NCI-H1105 (cell line): ENCODE measurements around the gene FHOD3.

Experiments used
- DNase-seq: peaks from one replicate; lab custom pipeline; 2025; lab: John Stamatoyannopoulos, UW

Gene FHOD3

DNA sequence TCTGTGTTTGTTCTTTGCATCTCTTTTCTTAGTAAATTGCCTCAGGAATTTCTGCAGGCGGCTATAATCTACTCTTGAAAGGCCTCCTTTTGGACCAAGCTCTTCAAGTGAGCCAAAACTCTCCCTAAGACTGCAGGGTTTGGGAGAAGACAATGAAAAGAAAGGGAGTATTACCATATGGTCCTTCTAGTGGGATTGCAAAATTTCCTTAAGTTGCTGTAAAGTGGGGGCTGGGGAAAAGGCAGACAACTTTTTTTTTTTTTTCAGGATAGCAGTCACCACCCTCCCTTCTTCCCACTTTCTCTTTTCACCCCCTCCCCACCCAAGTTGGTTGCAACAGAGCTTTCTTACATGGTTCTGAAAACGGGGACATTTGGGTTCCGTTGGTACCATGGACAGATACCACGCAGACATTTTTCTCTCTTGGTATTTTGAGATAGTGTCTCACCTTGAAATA, 183.7 kb downstream of the FHOD3 start:
- DNase-seq = no peak

DNA sequence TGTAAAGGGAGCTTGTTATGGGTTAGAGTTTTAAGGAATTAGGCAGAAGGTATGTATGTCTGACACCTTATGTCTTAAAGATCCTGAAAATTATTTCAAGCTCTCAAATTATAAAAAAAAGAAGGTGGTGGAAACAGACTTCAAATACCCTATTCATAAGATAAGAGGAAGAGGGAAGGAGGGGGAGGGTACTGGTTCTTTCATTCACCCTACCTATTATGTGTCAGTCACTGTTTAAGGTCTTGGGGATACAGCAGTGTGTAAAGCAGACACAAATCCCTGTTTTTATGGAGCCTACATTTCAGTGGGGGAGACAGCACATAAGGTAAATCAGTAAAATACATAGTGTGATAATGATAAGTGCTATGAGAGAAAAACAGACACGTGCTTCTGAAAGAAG, 184.4 kb downstream of the FHOD3 start:
- no peak for DNase-seq

DNA sequence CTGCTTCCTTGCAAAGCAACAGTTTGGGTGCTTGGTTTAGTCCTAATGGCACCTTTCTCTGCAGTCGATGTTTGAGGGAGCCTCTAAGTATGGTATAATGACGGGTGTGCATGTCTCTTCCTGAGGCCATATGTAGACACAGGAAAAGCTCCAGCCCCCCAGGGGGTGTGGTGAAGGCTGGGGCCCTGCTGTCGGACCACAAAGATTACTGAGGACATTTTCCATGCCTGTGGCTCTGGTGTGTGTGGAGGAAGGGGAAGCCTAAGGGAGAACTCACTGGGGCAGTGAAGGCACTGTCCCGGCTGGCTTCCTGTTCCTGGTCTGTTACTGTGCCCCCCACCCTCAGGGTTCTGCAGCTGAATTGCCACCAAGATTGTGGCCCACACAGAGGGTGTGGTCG, 187.1 kb downstream of the FHOD3 start:
- no peak for DNase-seq

DNA sequence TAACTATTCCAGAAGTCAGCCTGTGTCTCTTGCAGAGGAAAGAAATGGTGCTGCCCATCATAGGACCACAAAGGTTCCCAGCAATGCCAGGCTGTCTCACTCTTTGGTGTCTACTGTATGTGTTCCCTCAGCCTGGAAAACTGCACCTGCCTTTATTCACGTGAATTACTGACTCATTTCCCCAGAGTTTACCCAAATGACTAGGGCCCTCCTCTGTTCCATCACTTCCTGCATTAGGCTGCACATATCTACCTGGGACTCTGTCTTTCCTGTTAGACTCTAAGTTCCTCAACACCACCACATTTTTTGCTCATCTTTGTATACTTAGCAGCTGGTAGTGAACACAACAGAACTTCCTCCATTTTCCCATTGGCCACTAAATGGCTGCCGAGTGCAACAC, 188.3 kb downstream of the FHOD3 start:
- no peak for DNase-seq

DNA sequence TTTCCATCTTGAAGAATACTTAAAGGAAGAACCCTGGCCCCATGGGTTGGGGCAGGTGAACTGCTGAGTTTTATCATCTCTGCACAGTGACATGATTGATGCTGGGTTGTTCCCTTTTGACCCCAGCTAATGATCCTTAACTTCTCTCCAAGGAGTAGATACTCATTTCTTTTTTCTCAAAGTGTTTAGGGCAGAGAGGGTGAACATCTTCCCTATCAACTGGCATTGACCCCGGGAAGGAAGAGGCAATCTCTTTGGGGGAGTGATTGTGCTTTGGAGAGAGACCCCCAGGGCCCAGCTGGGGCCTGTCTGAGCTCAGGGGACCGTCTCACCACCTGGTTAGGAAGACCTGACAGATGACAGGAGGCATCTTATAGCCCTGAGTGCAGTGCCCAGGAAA, 190.6 kb downstream of the FHOD3 start:
- no peak for DNase-seq

DNA sequence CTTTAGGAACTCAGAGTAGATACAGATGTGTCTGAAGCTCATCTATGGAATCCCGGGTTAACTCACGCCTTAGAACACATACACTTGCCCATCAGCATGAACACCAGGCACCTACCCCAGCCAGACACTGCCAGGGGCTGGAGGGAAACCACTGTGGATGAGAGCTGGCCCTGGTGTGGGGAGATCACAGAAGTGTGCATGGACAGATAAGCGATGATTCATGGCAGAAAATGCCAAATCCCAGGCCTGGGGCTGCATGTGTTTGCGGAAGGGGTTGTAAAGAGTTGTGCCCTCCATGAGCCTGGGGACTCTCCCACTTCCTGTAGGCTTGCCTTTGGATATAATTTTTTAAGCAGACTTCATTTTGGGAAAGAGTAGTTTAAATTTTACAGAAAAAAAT, 193.4 kb downstream of the FHOD3 start:
- no peak for DNase-seq

DNA sequence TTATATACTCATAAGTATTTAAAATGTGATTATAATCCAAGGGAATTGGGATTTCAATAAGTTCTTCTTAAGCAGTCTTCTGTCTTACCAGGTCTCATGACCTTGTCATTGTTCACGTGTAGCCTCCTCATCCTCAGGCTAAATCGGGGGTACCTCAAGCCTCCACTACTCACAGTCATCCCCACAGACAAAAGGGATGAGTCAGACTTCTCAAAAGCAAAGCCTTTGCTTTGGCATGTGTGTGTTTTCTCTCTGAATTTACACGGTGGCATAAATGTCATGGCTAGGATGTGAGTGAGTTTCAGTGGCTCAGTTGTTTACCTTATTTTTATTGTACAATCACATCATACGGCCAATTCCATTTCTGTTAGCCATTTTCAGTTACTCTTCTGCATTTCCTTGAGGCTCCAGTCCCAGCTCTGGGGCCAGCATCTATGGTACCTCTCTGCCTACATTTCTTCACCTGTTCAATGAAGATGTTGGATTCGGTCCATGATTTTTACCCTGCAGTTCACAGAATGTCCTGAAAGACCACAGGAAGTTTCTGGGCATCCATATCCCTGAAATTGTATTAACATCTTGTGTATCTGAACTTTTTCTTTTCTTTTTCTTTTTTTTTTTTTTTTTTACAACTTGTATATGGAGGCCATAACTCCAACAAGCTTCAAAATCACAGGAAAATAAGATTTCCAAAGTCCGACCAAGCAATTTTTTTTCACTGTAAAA, 195.3 kb downstream of the FHOD3 start:
- DNase-seq = no peak

DNA sequence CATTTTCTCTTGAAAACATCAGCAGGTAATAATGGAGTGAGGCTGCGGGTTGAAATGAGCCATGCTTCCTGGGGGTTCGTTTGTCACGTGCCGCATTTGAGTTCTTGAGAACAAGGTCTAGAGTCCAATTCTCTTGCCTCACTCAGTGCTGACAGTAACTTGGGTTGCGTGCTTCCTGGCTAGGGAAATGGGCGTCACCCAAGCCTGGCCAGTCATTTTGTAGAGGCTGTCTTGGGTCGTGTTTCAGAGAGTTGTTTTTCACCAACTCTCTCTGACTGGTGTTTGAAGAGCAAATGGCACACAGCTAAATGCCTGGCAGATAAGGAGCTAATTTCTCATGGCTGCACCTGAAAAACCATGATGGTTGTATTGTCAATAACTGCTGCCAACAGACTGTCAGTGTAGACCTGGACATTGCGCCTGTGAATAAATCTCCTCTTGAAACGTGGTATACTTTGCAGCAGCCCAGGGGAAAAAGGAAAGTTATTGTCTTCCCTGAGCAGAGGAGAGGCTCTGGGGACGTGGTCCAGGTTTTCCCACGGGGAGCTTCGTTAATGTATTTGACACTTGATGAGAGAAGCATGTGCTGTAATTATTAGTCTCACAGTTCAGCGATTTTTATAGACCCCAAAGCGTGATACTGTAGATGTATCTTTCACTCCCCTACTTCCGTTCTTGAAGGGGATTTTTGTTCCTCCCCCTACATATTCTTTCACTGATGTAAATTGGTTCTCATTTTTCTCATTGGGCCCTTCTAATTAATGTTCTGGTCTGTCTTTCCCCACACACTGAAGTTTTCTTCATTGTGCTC, 196.0 kb downstream of the FHOD3 start:
- DNase-seq = peak; percentile 74

DNA sequence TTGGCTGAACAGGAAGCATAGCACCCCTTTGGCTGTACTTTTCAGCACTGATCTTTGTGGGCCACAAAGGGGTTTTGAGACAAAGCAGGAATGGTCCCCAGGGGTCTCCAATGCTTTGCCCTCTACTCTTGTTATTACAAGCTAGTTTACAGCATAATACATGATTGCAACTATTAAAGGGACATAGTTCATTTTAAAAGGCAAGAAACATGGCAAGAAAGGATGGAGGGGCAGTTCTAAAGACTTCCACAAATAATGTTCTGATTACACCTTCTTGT, 196.6 kb downstream of the FHOD3 start:
- DNase-seq = no peak

DNA sequence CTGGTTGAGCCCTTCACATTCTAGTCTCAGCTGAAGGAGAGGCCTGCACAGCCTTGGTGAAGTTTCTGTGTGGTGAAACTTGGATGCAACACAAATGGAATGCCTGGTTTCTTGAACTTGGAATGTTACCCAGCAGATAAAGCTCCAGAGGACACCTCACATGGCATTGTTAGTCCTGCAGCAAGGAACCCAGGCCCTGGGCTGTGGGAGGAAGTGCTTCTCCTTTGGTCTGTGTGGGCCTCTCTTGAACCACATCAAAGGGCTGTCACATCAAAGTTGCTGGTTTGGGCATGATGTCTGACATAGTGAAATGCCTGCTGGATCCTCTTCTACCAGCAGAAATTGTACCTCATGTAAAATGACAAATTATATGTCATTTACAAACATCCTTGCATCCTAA, 198.5 kb downstream of the FHOD3 start:
- no peak for DNase-seq

DNA sequence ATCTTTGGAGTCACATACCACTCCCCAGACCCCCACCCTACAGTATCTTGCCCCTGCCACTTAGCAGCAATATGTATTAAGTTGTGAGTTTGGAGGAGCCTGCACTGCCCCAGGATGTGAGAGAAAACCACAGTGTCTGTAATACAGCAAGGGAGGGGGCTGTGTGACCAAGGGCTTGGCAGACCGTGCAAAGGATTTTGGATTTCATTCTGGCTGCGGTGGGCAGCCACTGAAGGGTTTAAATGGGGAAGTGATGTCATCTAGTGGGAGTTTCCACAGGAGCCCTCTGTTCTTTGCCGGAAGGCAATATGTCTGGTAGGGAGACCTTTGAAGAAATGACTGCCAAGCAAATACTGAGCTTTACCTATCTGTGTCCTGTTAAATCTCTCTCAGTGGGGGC, 202.4 kb downstream of the FHOD3 start:
- no peak for DNase-seq

DNA sequence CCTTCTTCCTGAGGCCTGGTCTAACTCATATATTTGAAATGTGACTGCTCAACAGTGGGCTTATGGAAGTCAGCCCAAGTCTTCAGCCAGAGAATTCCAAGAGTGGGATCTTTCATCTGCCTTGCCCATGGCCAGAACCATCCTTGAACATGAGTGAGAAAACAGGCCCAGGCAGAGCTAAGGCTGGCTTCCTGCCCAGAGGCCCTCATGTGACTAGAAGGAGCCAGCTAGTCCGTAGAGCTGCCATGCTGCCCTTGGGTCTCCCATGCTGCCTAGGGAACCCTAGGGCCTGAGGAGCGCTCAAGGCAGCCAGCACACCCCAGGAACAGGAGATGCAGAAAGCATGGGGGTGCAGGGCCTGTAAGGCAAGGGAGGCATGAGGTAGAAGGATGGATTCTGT, 203.6 kb downstream of the FHOD3 start:
- DNase-seq = peak; percentile 64

DNA sequence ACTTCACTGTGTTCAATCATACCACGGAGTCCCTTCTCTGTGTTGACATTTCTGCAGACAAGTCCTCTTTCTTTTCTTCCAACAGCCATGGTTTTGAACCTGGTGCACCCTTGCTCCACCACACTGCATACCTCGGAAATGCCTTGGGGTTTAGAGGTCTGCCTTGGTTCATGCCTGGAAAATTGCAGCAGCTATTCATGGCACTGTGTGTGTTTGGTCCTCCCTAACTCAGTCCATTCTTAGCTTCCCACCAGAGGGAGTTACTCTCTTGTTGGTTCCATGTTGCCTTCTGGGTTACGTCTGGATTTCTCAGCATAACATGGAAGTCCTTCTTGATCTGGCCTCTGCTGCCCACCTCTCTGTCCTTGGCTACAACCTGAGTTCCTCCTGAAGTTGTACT, 206.0 kb downstream of the FHOD3 start:
- no peak for DNase-seq

DNA sequence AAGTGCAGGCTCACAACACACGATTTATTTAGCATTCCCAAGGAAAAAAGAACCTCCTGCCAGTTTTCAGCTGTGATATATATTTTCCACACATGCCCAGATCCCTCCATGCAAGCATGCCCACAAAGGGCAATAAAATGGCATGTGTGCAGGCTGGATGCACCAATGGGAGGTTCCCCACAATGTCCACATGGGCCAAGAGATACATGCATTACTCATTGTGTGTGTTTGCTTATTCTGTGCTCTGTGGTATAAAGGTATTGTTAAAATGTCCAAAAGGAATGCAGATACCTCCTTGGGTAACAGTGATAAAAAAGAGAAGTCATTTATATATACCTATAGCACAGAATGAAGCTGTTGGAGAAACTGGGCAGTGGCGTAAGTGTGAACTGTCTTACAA, 207.4 kb downstream of the FHOD3 start:
- no peak for DNase-seq

DNA sequence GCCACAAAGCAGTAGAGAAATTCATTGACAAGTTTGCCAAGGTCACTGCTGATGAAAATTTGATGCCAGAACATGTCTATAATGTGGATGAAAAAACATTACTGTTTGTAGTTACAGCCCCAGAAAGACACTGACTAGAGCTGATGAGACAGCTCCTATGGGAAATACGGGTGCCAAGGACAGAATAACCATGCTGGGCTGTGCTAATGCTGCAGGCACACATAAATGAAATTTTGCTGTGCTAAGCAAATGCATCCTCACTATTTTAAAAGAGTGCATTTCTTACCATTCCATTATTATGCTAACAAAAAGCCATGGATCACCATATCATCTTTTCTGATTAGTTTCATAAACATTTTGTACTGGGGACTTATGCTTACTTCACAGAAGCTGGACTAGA, 208.2 kb downstream of the FHOD3 start:
- no peak for DNase-seq

DNA sequence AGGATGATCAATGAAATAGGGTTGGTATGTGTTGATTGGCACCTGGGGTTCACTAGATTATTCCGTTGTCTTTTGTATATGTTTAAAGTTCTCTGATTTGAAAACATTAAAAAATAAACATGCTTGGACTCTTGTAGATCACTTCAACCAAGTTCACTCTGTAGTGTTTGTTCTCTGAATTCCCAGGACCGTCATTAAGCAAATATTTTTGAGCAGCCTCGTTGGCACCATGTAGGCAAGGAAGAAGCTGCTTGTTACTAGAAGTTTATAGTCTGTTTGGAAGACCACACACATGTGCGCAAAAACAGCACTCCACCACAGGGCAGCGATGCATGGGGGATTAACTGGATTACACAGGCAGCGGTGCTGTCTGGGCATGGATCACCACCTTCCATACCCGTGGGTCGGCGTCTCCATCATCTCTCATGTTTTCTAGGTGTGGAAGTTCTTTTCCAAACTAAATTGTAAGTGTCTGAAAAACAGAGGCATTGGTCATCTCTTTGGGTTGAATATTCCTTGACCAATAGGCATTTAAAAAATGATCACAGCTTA, 212.2 kb downstream of the FHOD3 start:
- DNase-seq = no peak

DNA sequence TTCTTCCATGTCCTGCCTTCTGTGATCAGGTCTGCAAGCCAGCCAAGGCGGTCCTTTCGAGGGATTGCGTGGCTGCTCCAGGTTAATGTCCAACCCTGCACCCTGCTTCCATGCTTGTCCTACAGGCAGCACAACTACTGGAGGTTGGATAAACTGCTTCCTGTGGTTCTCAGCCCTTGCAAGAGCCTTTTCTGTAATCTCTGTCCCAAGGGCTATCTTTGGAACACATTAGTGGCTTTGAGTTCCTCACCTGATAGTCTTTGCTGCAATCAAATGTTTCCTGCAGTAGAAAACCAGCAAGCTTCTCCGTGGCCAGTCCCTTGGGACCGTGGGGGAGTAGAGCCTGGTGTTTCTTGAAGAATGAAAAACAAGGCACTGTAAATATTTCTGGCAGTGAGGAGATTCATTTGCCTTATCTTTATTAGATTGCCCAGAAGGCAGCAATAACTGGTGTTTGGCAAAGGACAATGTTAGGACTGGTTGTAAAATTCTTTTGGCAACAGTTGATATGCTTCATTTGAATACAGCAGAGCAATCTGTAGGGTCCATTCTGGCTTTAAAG, 214.4 kb downstream of the FHOD3 start:
- DNase-seq = no peak

DNA sequence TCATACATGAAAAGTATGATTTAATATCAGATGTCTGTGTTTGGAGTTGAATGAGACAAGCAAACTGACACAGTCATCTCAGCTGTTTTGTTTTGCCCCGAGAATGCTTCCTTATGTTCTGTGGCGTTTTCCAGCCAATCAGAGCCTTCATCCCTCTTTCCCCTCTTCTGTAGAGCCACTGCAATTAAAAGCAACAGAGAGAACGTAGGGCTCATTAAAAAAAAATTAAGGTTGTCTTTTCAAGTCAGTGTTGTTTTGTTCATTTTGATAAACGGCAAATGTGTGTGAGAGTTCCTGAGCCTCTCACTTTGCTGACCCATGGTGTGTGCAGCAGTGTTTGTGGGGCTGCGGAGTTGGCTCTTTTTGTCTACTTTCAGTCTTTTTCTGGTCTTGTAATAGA, 216.0 kb downstream of the FHOD3 start:
- no peak for DNase-seq

DNA sequence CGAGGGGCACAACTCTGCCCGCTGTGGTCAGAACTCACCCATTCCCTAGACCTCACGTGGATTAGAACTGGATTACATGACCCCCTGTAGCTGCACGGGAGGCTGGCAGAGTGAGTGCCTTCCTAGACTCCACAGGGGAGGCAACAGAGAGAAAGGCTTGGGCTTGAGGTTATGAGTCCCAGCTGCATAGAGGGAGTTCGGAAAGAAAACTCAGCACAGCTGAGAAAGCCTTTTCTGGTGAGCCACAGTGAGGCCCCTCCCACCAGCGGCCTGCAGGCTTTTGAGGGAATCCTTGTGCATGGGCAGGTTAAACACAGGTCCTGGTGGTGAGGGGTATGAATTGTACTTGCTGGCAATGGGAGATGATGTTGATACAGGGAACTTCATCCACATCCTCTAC, 217.3 kb downstream of the FHOD3 start:
- no peak for DNase-seq

DNA sequence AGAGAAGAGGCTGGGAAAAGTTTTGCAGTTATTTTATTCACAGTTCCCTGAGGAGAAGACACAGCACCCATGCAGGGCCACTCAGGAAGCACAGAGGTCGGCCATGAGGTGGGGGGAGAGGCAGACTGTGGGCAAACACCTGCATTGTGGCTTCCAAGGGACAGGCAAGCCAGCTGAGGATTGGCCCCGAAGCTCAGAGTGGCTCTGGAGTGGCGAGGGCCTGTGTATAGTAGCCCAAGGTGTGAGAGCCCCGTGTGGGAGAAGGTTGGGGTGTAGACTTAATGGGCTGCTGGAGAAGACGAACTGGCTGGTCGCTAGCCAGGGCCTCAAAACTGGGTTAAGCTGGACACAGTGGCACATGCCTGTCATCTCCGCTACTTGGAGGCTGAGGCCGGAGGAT, 218.7 kb downstream of the FHOD3 start:
- no peak for DNase-seq

DNA sequence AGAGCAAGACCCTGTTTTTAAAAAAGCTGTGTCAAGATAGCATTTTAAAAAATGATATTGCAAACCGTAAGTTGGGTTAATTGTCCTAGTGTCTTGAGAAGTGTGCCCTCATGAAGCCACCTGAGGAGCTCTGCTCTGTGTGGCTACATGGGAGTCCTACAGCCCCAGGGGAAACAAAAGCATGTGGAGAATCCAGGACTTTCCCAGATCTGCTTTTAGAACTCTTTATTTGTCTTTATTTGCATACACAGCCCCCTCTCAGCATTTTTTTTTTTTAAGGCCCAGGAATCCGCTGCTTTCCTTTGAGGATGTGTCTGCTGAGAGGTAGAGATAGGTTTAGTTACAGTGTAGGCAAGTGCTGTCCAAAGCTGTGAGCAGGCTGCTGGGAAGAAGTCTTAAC, 219.2 kb downstream of the FHOD3 start:
- no peak for DNase-seq

DNA sequence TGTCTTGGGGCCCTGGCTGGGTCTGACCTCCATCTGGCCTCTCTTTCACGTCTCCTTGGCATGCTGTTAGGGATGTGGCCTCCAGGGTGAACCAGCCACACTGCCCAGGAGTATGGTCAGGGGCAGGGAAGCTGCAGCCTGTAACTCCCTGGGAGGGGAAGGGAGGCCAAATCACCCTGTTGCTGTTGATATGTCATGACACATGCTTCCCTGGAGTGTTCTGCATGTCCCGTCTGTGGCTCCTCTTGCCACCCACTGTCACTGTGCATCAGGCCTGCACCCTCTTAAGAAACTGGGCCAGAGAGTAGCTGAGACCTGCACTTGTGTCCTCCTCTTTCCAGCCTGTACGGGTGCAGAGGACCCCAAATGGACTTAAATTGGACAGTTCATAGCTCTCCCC, 221.3 kb downstream of the FHOD3 start:
- DNase-seq = no peak

DNA sequence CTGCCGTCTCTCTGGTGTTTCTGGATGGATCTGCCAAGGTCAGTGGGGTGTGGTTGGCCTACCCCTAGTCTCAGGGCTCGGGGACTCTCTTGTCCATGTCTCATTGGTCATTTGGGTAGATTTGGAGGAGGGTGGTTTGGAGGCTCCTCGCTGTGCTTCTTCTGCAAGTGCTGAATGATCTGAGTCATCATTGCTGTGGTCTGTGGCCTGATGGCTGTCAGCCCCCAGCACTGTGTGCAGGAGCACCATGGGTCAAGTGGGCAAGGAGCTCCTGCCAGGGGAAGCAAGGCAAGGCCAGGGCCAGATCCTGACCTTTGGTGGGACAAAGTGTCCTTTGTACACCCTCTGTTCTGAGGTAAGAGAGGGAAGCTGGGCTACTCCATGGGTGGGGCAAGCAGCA, 221.8 kb downstream of the FHOD3 start:
- DNase-seq = no peak
